ENCODE results near the gene MIA2.
"Not testable (repeated sequence)": the region's sequence is repeated elsewhere in the genome, so short reads cannot be mapped to it uniquely, and the experiment has no call there.

MIA2 gene, protein sequence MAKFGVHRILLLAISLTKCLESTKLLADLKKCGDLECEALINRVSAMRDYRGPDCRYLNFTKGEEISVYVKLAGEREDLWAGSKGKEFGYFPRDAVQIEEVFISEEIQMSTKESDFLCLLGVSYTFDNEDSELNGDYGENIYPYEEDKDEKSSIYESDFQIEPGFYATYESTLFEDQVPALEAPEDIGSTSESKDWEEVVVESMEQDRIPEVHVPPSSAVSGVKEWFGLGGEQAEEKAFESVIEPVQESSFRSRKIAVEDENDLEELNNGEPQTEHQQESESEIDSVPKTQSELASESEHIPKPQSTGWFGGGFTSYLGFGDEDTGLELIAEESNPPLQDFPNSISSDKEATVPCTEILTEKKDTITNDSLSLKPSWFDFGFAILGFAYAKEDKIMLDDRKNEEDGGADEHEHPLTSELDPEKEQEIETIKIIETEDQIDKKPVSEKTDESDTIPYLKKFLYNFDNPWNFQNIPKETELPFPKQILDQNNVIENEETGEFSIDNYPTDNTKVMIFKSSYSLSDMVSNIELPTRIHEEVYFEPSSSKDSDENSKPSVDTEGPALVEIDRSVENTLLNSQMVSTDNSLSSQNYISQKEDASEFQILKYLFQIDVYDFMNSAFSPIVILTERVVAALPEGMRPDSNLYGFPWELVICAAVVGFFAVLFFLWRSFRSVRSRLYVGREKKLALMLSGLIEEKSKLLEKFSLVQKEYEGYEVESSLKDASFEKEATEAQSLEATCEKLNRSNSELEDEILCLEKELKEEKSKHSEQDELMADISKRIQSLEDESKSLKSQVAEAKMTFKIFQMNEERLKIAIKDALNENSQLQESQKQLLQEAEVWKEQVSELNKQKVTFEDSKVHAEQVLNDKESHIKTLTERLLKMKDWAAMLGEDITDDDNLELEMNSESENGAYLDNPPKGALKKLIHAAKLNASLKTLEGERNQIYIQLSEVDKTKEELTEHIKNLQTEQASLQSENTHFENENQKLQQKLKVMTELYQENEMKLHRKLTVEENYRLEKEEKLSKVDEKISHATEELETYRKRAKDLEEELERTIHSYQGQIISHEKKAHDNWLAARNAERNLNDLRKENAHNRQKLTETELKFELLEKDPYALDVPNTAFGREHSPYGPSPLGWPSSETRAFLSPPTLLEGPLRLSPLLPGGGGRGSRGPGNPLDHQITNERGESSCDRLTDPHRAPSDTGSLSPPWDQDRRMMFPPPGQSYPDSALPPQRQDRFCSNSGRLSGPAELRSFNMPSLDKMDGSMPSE (N-terminal part only)

DNA sequence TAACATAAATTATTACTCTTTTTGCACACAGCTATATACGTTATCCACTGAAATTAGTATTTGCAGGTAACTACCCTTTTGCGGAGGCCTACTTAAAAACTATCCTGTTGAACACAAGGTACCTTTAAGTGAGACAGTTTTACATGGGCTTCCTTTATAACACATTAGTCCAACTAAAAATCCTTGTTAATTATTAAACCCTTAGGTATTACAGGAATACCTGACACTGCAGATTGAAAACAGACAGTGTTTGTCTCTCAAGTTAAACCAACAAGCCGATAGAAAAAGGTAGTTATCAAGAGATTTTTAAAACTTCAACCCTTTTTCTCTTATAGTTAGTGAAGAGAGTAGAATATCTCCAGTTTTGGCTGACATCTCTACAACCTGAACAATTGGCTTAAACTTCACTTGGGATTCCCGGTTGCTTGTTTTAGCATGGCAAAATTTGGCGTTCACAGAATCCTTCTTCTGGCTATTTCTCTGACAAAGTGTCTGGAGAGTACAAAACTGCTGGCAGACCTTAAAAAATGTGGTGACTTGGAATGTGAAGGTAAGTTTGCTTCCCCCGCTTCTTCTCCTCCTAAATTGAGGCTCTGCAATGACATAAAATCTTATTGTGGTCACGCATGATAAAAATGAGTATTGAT, at the start of gene MIA2:
TSS of gene MIA2 (plus strand) at position 236 of the 647 bp plus-strand sequence. CDS start at position 436, 200 bp downstream.
- DNase-seq: no peak

DNA sequence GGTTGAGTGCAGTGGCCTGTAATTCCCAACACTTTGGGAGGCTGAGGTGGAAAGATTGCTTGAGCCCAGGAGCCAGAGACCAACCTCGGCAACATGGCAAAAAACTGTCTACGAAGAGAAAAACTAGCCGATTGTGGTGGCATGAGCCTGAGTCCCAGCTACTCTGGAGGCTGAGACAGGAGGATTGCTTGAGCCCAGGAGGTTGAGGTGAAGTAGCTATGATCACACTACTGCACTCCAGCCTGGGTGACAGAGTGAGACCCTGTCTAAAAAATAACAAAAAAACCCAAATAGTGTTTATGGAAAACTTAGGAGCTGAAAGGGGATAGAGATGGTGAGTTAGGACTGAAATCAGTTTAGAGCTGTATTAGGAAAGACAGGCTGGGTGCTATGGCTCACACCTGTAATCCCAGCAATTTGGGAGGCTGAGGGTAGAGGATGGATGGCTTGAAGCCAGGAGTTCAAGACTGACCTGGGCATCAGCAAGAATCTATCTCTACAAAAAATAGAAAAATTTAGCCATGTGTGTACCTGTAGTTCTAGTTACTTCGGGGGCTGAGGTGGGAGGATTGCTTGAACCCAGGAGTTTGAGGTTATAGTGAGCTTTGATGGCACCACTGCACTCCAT, 49.0 kb upstream of the MIA2 start:
- no peak for DNase-seq

DNA sequence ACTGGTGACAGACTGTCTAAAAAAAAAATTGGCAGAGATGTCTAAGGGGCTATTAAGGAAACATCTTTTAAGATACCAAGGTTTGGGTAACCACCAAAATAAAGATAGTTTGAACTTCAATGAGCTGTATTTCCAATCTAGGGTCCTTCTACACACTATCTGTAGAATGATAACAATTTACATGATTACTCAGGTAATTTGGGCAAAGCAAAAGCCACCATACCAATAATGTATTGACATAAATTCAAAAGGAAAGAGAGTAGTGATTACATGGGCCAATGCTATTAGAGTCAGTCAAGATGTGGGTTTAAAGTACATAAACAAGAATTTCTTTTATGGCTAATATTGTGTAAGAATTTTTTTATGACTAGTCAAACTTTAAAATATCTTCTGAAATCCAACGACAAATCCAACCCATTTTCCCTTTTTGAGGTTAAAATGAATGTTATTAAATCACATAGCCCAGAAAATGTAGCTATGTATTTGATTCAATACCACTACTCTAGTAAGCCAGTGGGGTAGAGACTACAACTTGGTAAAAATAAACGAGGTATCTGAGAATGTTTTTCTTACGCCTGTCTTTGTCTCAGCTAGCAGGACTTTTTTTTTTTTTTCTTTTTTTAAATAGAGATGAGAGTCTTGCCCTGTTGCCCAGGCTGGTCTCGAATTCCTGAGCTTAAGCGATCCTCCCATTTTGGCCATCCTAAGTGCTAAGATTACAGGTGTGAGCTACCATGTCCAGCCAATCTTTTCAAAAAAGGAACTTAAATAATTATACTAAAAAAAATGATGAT, 48.3 kb upstream of the MIA2 start:
- DNase-seq: no peak

DNA sequence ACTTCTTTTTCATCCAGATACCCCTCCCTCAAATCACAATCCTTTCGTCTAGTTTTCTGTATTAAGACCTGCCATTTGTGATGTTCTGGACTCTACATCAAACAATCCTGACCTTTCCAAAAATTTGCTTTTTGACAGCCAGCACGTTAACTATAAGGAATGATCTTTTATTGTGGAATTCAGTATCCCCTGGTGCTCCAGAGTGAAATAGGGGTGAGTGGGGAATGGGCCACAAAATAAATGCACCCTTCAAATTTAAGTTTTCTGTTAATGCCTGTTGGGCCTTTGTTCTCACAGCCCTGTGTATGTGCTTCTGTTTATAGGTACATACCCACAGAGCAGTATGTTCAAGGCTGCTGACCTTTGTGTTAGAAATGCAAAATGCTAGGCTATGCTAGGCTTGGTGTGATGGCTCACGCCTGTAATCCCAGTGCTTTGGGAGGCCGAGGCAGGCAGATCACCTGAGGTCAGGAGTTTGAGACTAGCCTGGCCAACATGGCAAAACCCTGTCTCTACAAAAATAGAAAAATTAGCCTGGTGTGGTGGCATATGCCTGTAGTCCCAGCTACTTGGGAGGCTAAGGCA, 46.7 kb upstream of the MIA2 start:
- DNase-seq: no peak

DNA sequence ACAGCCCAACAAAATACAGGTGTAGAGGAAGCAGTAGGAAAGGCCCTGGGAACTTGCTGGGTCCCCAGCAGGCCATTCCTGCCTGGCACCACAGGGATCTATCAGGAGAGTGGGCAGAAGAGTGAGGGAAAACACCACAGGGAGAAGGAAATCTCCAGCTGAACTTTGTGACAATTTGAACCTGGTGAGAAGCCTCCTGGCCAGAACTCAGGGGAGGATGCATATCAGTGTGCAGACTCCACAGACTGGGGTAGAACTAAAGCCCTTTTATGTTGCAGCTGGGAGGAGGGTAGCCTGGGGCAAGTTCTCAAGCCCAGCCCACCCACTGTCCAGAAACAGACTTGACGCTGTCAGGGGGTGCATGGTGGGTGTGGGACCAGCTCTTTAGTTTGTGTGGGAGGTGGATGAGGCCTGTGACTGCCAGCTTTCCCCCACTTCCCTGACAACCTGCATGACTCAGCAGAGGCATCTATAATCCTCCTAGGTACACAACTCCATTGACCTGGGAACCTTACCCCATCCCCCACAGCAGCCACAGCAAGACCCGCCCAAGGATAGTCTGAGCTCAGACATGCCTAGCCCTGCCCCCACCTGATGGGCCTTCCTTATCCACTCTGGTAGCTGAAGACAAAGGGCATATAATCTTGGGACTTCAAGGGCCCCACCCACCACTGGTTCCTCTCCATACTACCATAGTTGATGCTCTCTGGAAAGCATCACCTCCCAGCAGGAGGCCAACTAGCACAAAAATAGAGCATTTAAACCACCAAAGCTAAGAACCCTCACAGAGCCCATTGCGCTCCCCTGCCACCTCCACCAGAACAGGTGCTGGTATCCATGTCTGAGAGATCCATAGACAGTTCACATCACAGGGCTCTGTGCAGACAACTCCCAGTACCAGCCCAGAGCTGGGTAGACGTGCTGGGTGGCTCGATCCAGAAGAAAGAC, 29.8 kb upstream of the MIA2 start:
- no peak for DNase-seq

DNA sequence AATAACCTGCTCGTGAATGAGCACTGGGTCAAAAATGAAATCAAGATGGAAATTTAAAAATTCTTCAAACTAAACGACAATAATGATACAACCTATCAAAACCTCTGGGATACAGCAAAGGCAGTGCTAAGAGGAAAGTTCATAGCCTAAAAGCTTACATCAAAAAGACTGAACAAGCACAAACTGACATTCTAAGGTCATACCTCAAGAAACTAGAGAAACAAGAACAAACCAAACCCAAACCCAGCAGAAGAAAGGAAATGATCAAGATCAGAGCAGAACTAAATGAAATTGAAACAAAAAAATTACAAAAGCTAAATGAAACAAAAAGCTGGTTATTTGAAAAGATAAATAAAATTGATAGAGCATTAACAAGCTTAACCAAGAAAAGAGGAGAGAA, 26.3 kb upstream of the MIA2 start:
- not testable (repeated sequence) for DNase-seq

DNA sequence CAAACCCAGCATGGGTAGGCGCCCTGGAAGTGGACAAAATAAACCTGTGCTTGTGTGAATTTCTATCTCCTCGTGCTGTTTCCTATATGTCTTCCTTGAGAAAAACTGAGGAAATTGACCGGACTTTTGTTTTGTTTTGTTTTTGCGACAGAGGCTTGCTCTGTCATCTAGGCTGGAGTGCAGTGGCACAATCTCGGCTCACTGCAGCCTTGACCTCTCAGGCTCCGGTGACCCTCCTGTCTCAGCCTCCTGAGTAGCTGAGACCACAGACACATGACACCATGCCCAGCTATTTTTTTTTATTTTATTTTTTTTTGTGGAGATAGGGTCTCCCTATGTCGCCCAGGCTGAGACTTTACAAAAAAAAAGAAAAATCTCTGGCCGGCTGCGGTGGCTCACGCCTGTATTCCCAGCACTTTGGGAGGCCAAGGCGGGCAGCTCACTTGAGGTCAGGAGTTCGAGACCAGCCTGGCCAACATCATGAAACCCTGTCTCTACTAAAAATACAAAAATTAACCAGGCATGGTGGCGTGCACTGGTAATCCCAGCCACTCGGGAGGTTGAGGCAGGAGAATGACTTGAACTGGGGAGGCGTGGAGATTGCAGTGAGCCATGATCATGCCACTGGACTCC, 22.5 kb upstream of the MIA2 start:
- DNase-seq: no peak

DNA sequence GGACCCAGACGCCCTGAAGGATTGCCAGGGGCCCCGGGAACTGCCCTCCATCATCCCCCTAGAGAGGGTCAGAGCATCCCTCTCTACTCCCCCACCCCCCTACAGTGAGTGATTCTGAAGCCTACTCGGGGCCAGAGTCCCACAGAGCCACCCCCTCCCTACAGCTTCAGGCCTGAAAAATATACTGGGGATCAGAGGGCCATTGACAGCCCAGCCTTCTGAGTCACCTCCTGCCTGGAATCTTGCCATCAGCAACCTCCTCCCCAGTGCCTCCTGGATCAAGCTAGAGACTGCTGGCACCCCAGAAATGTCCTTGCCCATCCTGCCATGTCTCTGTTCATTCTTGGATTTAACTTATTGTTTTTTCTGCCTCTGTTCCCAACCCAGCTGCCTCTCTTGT, 21.7 kb upstream of the MIA2 start:
- DNase-seq: no peak

DNA sequence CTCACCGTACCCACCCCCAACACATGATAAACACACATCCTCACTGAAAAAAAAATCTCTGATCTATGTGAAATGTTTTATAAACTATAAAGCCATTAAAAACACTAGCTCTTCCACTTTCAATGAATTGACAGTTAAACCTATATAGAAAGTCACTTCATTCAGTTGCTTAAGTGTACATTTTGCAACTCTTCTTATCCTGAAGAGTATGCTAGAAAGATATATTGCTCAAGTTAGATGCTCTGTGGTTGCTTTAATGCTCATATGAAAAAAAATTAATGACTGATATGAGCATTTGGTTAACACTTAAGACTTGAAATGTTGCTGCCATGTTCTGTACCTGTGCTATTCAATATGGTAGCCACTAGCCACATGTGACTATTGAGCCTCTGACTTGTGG, 21.0 kb upstream of the MIA2 start:
- DNase-seq: no peak

DNA sequence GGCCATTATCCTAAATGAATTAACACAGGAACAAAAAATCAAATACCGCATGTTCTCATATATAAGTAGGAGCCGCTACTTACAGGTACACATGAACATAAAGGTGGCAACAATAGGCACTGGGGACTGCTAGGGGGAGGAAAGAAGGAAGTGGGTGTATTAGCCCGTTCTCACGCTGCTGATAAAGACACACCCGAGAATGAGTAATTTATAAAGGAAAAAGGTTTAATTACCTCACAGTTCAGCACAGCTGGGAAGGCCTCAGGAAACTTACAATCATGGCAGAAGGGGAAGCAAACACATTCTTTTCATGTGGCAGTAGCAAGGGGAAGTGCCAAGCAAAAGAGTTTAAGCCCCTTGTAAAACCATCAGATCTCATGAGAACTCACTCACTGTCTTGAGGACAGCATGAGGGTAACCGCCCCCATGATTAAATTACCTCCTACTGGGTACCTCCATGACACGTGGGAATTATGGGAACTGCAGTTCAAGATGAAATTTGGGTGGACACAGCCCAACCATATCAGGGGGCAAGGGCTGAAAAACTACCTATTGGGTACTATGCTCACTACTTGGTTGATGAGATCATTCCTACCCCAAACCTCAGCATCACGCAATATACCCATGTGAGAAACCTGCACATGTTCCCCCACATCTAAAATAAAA, 16.4 kb upstream of the MIA2 start:
- no peak for DNase-seq

DNA sequence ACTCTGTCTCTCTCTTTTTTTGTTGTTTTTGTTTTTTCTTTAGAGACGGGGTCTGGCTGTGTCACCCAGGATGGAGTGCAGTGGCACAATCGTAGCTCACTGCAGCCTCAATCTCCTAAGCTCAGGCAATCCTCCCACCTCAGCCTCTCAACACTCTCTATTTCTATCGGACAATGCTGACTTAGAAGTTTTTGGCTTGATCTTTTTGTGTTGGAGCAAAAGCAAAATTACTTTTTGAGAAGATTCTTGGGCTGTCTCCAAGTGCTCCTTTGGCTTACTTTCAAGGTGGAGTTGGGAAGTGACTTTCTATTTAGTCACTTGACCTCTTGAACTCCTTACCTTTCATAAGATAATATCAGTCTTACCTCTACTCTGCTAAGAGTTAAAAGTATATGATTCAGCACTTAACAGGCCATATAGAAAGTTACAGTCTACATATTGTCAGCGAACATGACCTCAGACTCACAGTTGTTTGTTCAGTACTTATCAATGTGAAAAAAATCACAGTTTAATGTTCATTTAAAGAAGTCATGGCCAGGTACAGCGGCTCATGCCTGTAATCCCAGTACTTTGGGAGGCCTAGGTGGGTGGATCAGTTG, 15.4 kb upstream of the MIA2 start:
- no peak for DNase-seq

DNA sequence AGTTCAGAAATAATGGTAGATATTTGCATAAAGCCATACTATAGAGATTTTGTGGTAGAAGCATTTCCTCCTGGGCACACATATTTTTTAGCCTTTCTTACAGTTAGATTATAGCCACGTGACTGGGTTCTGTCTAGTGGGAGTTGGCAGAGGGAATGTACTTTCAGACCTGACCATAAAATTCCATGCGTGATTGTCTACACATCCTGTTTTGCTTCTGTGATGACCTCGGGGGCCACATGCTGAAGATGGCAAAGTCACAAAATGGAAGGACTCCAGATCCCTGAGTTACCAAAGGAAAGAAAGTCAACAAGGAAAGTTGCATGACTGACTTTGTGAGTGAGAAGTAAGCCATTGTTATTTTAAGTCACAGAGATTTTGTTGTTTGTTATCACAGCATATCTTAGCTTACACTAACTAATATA, 14.6 kb upstream of the MIA2 start:
- no peak for DNase-seq

DNA sequence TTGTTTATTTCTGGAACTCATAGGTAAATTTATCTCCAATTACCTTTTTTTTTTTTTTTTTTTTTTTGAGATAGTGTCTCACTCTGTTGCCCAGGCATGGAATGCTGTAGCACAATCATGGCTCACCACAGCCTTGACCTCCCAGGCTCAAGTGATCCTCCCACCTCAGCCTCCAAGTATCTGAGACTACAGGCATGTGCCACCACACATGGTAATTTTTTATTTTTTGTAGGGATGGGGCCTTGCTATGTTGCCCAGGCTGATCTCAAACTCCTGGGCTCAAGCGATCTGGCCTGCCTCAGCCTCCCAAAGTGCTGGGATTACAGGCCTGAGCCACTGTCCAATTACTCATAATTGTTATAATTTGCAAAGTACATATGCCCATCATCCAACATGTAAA, 13.2 kb upstream of the MIA2 start:
- not testable (repeated sequence) for DNase-seq

DNA sequence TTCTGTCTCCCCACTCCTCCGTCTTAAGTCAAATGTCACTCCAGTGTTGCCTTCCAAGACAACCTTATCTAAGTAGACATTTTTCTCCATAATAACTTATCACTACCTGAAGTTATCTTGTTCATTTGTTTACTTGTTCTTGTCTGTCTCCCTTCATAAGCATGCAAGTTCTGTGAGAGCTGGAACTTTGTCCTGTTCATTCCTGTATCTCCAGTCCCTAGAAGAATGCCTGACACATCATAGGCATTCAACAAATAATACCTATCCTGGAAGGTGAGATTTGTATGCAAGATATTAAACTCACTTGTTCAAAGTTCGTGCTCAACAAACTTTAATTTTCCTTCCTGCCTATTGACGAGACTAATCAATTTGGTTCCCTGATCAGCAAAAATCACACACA, 5.7 kb upstream of the MIA2 start:
- DNase-seq: no peak

DNA sequence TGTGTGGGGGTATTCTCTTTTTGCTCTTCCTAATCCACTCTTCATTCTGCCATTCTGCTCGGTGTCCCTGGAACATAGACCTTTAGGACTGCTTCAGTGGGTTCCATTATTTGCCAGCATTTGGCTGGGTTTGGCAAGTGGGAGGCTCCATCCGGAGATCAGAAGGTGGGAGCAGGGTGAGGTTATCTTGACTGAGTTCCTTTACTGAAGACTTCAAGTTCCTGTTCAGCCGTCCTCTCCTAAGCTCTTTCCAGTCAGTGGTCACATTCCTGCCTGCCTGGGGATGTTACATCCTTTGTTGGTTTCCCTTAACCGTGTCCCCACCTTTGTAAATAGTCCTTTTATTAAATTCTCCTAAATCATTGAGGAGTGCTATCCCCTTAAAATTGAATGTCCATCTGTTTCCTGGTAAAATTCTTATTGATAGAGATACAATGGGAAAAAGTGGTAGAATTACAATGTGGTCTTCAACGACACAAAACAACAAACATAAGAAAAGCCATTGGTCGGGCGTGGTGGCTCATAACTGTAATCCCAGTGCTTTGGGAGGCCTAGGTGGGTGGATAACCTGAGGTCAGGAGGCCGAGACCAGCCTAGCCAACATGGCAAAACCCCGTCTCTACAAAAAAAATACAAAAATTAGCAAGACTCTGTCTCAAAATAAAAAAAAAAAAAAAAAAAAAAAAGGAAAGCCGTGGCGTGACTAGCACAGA, 5.0 kb upstream of the MIA2 start:
- DNase-seq: no peak

DNA sequence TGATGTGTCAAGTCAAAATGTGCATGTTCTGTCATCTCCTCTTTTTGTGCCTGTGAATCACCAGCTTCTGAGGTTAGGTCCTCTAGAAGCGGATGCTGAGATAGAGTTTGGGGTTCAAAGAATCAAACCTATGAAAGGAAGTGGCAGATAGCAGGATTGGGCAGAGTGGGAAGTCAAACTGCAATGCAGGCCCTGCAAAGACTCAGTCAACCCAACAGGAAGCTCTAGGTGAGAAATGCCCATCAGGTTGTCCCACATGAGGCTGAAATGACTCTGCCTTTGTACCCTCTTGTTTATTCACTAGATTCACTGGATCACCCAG, 4.5 kb upstream of the MIA2 start:
- no peak for DNase-seq

DNA sequence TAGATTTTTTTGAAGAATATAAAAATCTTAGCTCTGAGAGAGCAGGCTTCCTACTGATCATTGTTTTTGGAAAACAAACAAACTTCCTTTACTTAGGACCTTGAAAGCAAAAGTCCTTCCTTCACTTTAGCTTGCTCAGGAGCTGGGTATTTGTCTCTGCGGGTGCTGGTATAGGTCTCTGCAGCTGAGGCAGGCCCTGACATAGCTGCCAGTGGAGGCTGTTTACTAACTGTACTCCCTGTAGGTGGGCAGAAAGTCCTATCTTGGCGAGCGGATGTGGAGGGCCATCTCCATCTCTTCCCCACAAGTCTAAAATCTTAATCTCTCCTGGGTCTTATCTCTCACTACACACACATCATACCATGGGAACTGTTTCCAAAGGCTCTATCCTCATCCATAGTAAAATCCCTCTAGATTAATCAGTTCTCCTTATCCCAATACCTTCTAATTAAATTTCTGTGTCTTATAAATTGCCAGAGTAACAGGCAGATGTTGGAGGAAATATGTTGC, 4.1 kb upstream of the MIA2 start:
- DNase-seq: no peak
